Trophoblast cell (in vitro differentiated cells and primary cell): ENCODE data around the gene LRFN2.

ENCODE experiments used
- DNase-seq, 2 donors: peaks; one replicate each; pipeline ENCODE4 v3.0.0-alpha.2; 2016
- H2AFZ ChIP-seq: 2 replicates; pipeline ENCODE4 v1.6.1; 2013; ENCODE audit warnings: low read length, moderate library complexity, mild to moderate bottlenecking; ENCODE audit not compliant: insufficient read depth, poor library complexity
- H2AK5ac ChIP-seq: 2 replicates; pipeline ENCODE4 v1.6.1; 2013; ENCODE audit warnings: mild to moderate bottlenecking, low read length
- H2BK120ac ChIP-seq: 2 replicates; pipeline ENCODE4 v1.6.1; 2013; ENCODE audit warnings: low read length, mild to moderate bottlenecking, moderate library complexity; ENCODE audit not compliant: insufficient read depth, poor library complexity
- H2BK12ac ChIP-seq: 2 replicates; pipeline ENCODE4 v1.6.1; 2013; ENCODE audit warnings: mild to moderate bottlenecking, low read length, moderate library complexity
- H2BK5ac ChIP-seq: 2 replicates; pipeline ENCODE4 v1.6.1; 2013; ENCODE audit warnings: low read length, low read depth, moderate library complexity, mild to moderate bottlenecking; ENCODE audit not compliant: poor library complexity
- H3K14ac ChIP-seq: 2 replicates; pipeline ENCODE4 v1.6.1; 2013; ENCODE audit warnings: mild to moderate bottlenecking, low read length
- H3K18ac ChIP-seq: 2 replicates; pipeline ENCODE4 v1.6.1; 2013; ENCODE audit warnings: mild to moderate bottlenecking, low read length
- H3K23ac ChIP-seq: 2 replicates; pipeline ENCODE4 v1.6.1; 2013; ENCODE audit warnings: low read length
- H3K27ac ChIP-seq: 2 replicates; pipeline ENCODE4 v1.5.1; 2013; ENCODE audit warnings: low read depth, mild to moderate bottlenecking, inconsistent platforms, low read length, moderate library complexity
- H3K27me3 ChIP-seq: 2 replicates; pipeline ENCODE4 v1.6.1; 2013; ENCODE audit warnings: inconsistent platforms, mild to moderate bottlenecking, low read length, moderate library complexity; ENCODE audit not compliant: insufficient read depth
- H3K36me3 ChIP-seq, 2 experiments: 1 replicate in 1 of 2; 2 replicates in 1 of 2; pipeline ENCODE4 v1.6.1; 2013; ENCODE audit warnings: low read length in 2 of 2, mild to moderate bottlenecking in 2 of 2, moderate library complexity in 1 of 2; ENCODE audit not compliant: insufficient read depth in 2 of 2, control insufficient read depth in 1 of 2
- H3K4ac ChIP-seq: 2 replicates; pipeline ENCODE4 v1.6.1; 2013; ENCODE audit warnings: low read depth, mild to moderate bottlenecking, low read length, moderate library complexity
- H3K4me1 ChIP-seq, 2 experiments: 1 replicate in 1 of 2; 2 replicates in 1 of 2; pipeline ENCODE4 v1.6.1; 2013; ENCODE audit warnings: low read length in 2 of 2, mild to moderate bottlenecking in 2 of 2, moderate library complexity in 1 of 2; ENCODE audit not compliant: insufficient read depth in 2 of 2, control insufficient read depth in 1 of 2
- H3K4me2 ChIP-seq: 2 replicates; pipeline ENCODE4 v1.6.1; 2013; ENCODE audit warnings: inconsistent platforms, mild to moderate bottlenecking, low read length, moderate library complexity
- H3K4me3 ChIP-seq: 2 replicates; pipeline ENCODE4 v1.5.1; 2013; ENCODE audit warnings: mild to moderate bottlenecking, low read depth, low read length, inconsistent platforms
- H3K79me1 ChIP-seq: one replicate; pipeline ENCODE4 v1.6.1; 2013; ENCODE audit warnings: low read length
- H3K79me2 ChIP-seq: 2 replicates; pipeline ENCODE4 v1.6.1; 2013; ENCODE audit warnings: low read length, mild to moderate bottlenecking; ENCODE audit not compliant: control insufficient read depth, insufficient read depth, poor library complexity
- H3K9ac ChIP-seq: 2 replicates; pipeline ENCODE4 v1.6.1; 2013; ENCODE audit warnings: mild to moderate bottlenecking, low read length
- H3K9me3 ChIP-seq: 2 replicates; pipeline ENCODE4 v1.6.1; 2013; ENCODE audit warnings: low read depth, mild to moderate bottlenecking, control low read depth, inconsistent platforms, low read length; ENCODE audit not compliant: insufficient read depth
- H4K12ac ChIP-seq: 2 replicates; pipeline ENCODE4 v1.6.1; 2013; ENCODE audit warnings: low read depth, mild to moderate bottlenecking, low read length, moderate library complexity
- H4K8ac ChIP-seq: 2 replicates; pipeline ENCODE4 v1.6.1; 2013; ENCODE audit warnings: low read depth, mild to moderate bottlenecking, low read length, moderate library complexity
- H4K91ac ChIP-seq: one replicate; pipeline ENCODE4 v1.6.1; 2013; ENCODE audit warnings: low read depth, mild to moderate bottlenecking, low read length, moderate library complexity
- WGBS: extraction: QIAGEN DNeasy Blood & Tissue Kit; methylation state at CpG from one replicate; pipeline ENCODE4 v1.1.7; 2013; ENCODE audit warnings: missing lambda C conversion rate; ENCODE audit not compliant: insufficient read length, insufficient coverage; ENCODE audit errors: extremely low coverage; 5-methylcytosine and 5-hydroxymethylcytosine counted together

Gene LRFN2

DNA sequence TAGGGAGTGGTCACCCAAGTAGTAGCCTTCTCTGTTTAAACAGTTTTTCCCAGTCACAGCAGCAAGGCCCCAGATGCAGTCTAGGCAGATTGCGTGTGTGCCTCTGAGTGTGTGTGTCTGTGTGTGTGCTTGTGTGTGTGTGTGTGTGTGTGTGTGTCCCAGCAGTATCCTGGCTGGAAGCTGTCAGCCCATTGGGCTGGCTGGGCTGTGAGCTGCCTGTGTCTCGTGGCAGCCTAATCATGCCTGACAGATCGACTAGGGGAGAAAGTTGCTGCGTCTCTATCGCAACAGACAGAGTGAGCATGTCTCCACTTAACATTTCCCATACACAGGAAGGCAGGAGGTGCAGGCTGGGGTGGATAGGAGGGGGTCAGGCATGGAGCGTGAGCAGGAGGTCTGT lies 42.9 kb upstream of the LRFN2 start:
- Histone ChIP-seq H2AK5ac (no peak overlapping the region), H3K79me1 (peaks cover 2% of the 10 kb centered on the region), H3K4me2 (no peak overlapping the region), H3K4ac (no peak overlapping the region), H3K79me2 (no peaks in the 10 kb centered on the region), H3K23ac (no peak overlapping the region), H3K4me1 (peaks cover 16 to 21% of the 10 kb centered on the region in 2 experiments), H3K18ac (no peak overlapping the region), H3K9me3 (no peaks in the 10 kb centered on the region), H4K8ac (no peak overlapping the region), H2AFZ (no peak overlapping the region), H4K91ac (no peak overlapping the region), H3K27me3 (no peaks in the 10 kb centered on the region), H2BK12ac (no peak overlapping the region), H3K14ac (no peak overlapping the region), H2BK5ac (no peak overlapping the region), H4K12ac (no peak overlapping the region), H3K4me3 (no peak overlapping the region), H3K36me3 (no peaks in the 10 kb centered on the region), H2BK120ac (no peak overlapping the region), H3K27ac (no peak overlapping the region), H3K9ac (no peak overlapping the region)
- DNase-seq: no peak
- no CpG with 5 or more reads among the region's 6 CpGs for WGBS

GRCh38 chr6:40629463-40629862 lies 42.3 kb upstream of the LRFN2 start:
- Histone ChIP-seq H3K4me3 (no peak overlapping the region), H4K91ac (no peak overlapping the region), H2AFZ (no peak overlapping the region), H3K79me1 (peaks cover 2% of the 10 kb centered on the region), H3K23ac (no peak overlapping the region), H3K9me3 (no peaks in the 10 kb centered on the region), H4K8ac (no peak overlapping the region), H2BK120ac (no peak overlapping the region), H2AK5ac (no peak overlapping the region), H3K4me1 (peaks cover 16 to 21% of the 10 kb centered on the region in 2 experiments), H2BK5ac (no peak overlapping the region), H3K14ac (no peak overlapping the region), H3K4ac (no peak overlapping the region), H3K18ac (no peak overlapping the region), H2BK12ac (peak overlapping the region; percentile 63), H3K27ac (no peak overlapping the region), H3K4me2 (no peak overlapping the region), H3K36me3 (no peaks in the 10 kb centered on the region), H3K27me3 (no peaks in the 10 kb centered on the region), H4K12ac (no peak overlapping the region), H3K9ac (no peak overlapping the region), H3K79me2 (no peaks in the 10 kb centered on the region)
- no peak for DNase-seq
- no CpG with 5 or more reads among the region's 6 CpGs for WGBS

GRCh38 chr6:40627316-40627715 lies 40.2 kb upstream of the LRFN2 start:
- Histone ChIP-seq H3K18ac (no peak overlapping the region), H3K79me2 (no peaks in the 10 kb centered on the region), H2BK5ac (no peak overlapping the region), H3K9me3 (no peaks in the 10 kb centered on the region), H3K9ac (no peak overlapping the region), H2BK120ac (no peak overlapping the region), H3K4me3 (no peak overlapping the region), H3K4ac (no peak overlapping the region), H2AFZ (no peak overlapping the region), H3K79me1 (peaks cover 2% of the 10 kb centered on the region), H2AK5ac (no peak overlapping the region), H2BK12ac (no peak overlapping the region), H3K27me3 (no peaks in the 10 kb centered on the region), H4K12ac (no peak overlapping the region), H3K14ac (no peak overlapping the region), H4K91ac (no peak overlapping the region), H3K36me3 (no peaks in the 10 kb centered on the region), H3K23ac (no peak overlapping the region), H3K4me1 (peaks cover 16 to 21% of the 10 kb centered on the region in 2 experiments), H4K8ac (no peak overlapping the region), H3K27ac (peak overlapping the region; percentile 19), H3K4me2 (no peak overlapping the region)
- DNase-seq: peak; percentile 33 to 62
- no CpG with 5 or more reads among the region's 3 CpGs for WGBS

DNA sequence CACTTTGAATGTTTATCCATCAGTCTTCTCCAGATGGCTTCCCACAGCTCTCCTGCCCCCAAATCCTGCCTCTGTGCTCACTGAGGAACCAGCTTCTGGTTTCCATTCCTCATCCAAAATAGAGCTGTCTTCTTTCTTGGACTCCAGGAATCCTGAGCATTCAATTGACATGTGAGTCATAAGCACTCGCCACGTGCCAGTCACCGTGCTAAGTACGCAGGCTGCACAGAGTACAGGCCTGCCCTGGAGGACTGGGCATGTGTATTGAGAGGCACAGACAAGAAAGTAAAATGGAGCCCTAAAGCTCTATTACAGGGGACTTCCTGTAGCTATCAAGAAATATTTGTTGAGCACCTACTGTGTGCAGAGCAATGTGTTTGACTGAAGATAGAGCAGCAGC lies 39.7 kb upstream of the LRFN2 start:
- Histone ChIP-seq H3K36me3 (no peaks in the 10 kb centered on the region), H3K9me3 (no peaks in the 10 kb centered on the region), H3K79me1 (peaks cover 2% of the 10 kb centered on the region), H3K79me2 (no peaks in the 10 kb centered on the region), H2BK12ac (no peak overlapping the region), H4K91ac (no peak overlapping the region), H3K9ac (no peak overlapping the region), H3K14ac (no peak overlapping the region), H2AFZ (no peak overlapping the region), H3K27ac (peak overlapping the region; percentile 19), H3K4me2 (no peak overlapping the region), H3K4me3 (no peak overlapping the region), H3K18ac (no peak overlapping the region), H3K27me3 (no peaks in the 10 kb centered on the region), H2AK5ac (no peak overlapping the region), H4K8ac (no peak overlapping the region), H3K4me1 (peaks cover 16 to 21% of the 10 kb centered on the region in 2 experiments), H4K12ac (no peak overlapping the region), H3K4ac (no peak overlapping the region), H3K23ac (no peak overlapping the region), H2BK5ac (no peak overlapping the region), H2BK120ac (no peak overlapping the region)
- DNase-seq: peak; percentile 44 to 57
- no CpG with 5 or more reads among the region's 4 CpGs for WGBS
